T-helper 2 cell treated with Interferon-gamma antibody and Interleukin-4, amounts not matched to agents 5 μg/mL and 100 μg/mL, for 36 hours (primary cell): ENCODE measurements around the gene ACKR4.
"Not testable (repeated sequence)": the region's sequence is repeated elsewhere in the genome, so short reads cannot be mapped to it uniquely, and the experiment has no call there.

ENCODE experiments used
- DNase-seq: peaks from one replicate; pipeline ENCODE4 v3.0.0; 2021; ENCODE audit warnings: low spot score
- H3K27ac Mint-ChIP-seq: one replicate; pipeline ENCODE4 v1.8.0; 2021; ENCODE audit warnings: mild to moderate bottlenecking, mixed read lengths
- H3K27me3 Mint-ChIP-seq: one replicate; pipeline ENCODE4 v1.8.0; 2021; ENCODE audit warnings: low read depth, mixed read lengths
- H3K36me3 Mint-ChIP-seq: one replicate; pipeline ENCODE4 v1.8.0; 2021; ENCODE audit warnings: low read depth, mixed read lengths
- H3K4me1 Mint-ChIP-seq: one replicate; pipeline ENCODE4 v1.8.0; 2021; ENCODE audit warnings: low read depth, mixed read lengths
- H3K4me3 Mint-ChIP-seq: one replicate; pipeline ENCODE4 v1.8.0; 2022; ENCODE audit warnings: mild to moderate bottlenecking, moderate library complexity, mixed read lengths
- H3K9me3 Mint-ChIP-seq: one replicate; pipeline ENCODE4 v1.8.0; 2021; ENCODE audit warnings: mixed read lengths

ACKR4 gene

DNA sequence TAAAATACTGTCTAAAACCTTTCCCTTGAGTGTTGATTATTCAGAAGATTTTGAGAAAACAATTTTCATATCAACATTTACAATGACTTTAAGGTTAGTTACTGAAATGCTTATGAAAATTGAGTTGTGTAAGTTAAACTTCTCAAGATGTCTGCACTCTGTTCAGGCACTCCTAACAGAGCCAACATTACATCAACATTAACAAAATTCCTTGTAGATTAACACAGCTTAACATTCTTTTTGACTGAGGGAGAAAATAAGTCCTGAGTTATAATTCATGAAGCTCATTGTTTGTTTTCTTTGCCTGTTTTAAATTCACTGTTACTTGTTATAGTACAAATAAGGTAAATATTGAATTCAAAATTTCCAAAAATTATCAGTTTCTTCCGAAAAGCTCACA is 9.0 kb downstream of the ACKR4 start:
- no peak overlapping the region for H3K27ac Mint-ChIP-seq
- no peak overlapping the region for H3K4me3 Mint-ChIP-seq
- H3K9me3 Mint-ChIP-seq: peaks cover 5% of the 10 kb centered on the region
- no peaks in the 10 kb centered on the region for H3K4me1 Mint-ChIP-seq
- DNase-seq: no peak
- H3K36me3 Mint-ChIP-seq: peaks cover 5% of the 10 kb centered on the region
- H3K27me3 Mint-ChIP-seq: no peaks in the 10 kb centered on the region

GRCh38 chr3:132606620-132607019 is 9.6 kb downstream of the ACKR4 start:
- not testable (repeated sequence) for H3K27me3 Mint-ChIP-seq, H3K9me3 Mint-ChIP-seq, H3K36me3 Mint-ChIP-seq, H3K27ac Mint-ChIP-seq, H3K4me1 Mint-ChIP-seq, H3K4me3 Mint-ChIP-seq, DNase-seq

GRCh38 chr3:132615301-132615700 is 18.2 kb downstream of the ACKR4 start:
- not testable (repeated sequence) for H3K27ac Mint-ChIP-seq, H3K4me1 Mint-ChIP-seq, H3K9me3 Mint-ChIP-seq, H3K27me3 Mint-ChIP-seq, DNase-seq, H3K4me3 Mint-ChIP-seq
- H3K36me3 Mint-ChIP-seq: peaks cover 26% of the 10 kb centered on the region

- H3K4me3 Mint-ChIP-seq: no peak overlapping the region
- no peaks in the 10 kb centered on the region for H3K27me3 Mint-ChIP-seq
- H3K4me1 Mint-ChIP-seq: no peaks in the 10 kb centered on the region
- DNase-seq: no peak
- no peak overlapping the region for H3K27ac Mint-ChIP-seq
- peaks cover 28% of the 10 kb centered on the region for H3K36me3 Mint-ChIP-seq
- H3K9me3 Mint-ChIP-seq: peaks cover 7% of the 10 kb centered on the region
Measured at GRCh38 chr3:132615881-132616280, 18.8 kb downstream of the ACKR4 start.

GRCh38 chr3:132616780-132617179 is 19.7 kb downstream of the ACKR4 start:
- Mint-ChIP-seq H3K4me3 (no peak overlapping the region), H3K4me1 (peaks cover 2% of the 10 kb centered on the region), H3K9me3 (peaks cover 7% of the 10 kb centered on the region), H3K36me3 (peaks cover 33% of the 10 kb centered on the region), H3K27ac (no peak overlapping the region), H3K27me3 (no peaks in the 10 kb centered on the region)
- DNase-seq: no peak

GRCh38 chr3:132622148-132622547 is 25.1 kb downstream of the ACKR4 start:
- H3K4me1 Mint-ChIP-seq: peaks cover 2% of the 10 kb centered on the region
- H3K36me3 Mint-ChIP-seq: peaks cover 16% of the 10 kb centered on the region

DNA sequence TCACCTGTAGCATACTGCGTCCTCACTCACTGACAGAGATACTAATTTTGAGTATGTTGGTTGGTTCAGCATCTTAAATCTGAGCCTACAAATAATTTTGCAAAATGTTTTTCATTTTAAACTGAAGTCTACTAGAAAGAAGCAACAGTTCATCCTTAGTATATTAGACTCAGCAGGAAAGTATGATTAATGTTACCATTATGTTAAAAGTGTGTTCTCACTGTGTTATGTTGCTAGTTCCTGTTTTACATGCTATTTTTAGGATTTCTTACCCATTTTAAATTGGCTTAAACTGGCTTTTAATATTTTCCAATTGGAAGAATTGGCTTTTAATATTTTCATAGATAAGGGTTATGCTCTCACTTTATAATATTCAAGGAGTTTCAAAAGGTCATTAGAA is 25.7 kb downstream of the ACKR4 start:
- H3K9me3 Mint-ChIP-seq: no peaks in the 10 kb centered on the region
- DNase-seq: no peak
- no peak overlapping the region for H3K27ac Mint-ChIP-seq
- H3K36me3 Mint-ChIP-seq: peaks cover 13% of the 10 kb centered on the region
- H3K4me1 Mint-ChIP-seq: peaks cover 2% of the 10 kb centered on the region
- no peaks in the 10 kb centered on the region for H3K27me3 Mint-ChIP-seq
- no peak overlapping the region for H3K4me3 Mint-ChIP-seq

More at GRCh38 chr3:132622148-132622547, 25.1 kb downstream of the ACKR4 start:
- H3K27ac Mint-ChIP-seq: no peak overlapping the region
- no peaks in the 10 kb centered on the region for H3K9me3 Mint-ChIP-seq
- DNase-seq: no peak
- no peaks in the 10 kb centered on the region for H3K27me3 Mint-ChIP-seq
- H3K4me3 Mint-ChIP-seq: no peak overlapping the region

- H3K4me1 Mint-ChIP-seq: peaks cover 2% of the 10 kb centered on the region
- DNase-seq: no peak
- no peaks in the 10 kb centered on the region for H3K9me3 Mint-ChIP-seq
- H3K27ac Mint-ChIP-seq: no peak overlapping the region
- H3K27me3 Mint-ChIP-seq: no peaks in the 10 kb centered on the region
- peaks cover 12% of the 10 kb centered on the region for H3K36me3 Mint-ChIP-seq
- no peak overlapping the region for H3K4me3 Mint-ChIP-seq
Measured at GRCh38 chr3:132623646-132624045, 26.6 kb downstream of the ACKR4 start.

GRCh38 chr3:132624790-132625189 is 27.7 kb downstream of the ACKR4 start:
- H3K4me1 Mint-ChIP-seq: peaks cover 4% of the 10 kb centered on the region
- no peak overlapping the region for H3K4me3 Mint-ChIP-seq
- H3K27ac Mint-ChIP-seq: no peak overlapping the region
- no peaks in the 10 kb centered on the region for H3K27me3 Mint-ChIP-seq
- DNase-seq: no peak
- peaks cover 12% of the 10 kb centered on the region for H3K36me3 Mint-ChIP-seq
- H3K9me3 Mint-ChIP-seq: no peaks in the 10 kb centered on the region

DNA sequence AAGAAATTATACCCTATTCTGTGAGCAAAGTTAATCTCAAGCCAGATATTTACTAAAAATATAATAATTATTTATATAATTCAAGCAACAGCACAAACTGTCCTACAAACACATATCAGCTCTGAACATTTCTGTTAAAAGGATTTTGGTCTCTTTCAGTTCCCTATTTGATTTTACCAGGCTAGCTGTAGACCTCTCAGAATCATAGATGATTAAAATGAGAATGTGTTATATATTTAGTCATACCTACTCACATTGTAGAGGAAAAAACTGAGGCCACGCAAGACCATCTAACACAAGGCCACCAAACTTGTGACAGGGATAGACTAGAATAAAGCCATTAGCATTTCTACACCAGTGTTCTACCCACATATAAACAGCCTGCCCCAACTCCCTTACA is 28.5 kb downstream of the ACKR4 start:
- H3K36me3 Mint-ChIP-seq: peaks cover 12% of the 10 kb centered on the region

DNA sequence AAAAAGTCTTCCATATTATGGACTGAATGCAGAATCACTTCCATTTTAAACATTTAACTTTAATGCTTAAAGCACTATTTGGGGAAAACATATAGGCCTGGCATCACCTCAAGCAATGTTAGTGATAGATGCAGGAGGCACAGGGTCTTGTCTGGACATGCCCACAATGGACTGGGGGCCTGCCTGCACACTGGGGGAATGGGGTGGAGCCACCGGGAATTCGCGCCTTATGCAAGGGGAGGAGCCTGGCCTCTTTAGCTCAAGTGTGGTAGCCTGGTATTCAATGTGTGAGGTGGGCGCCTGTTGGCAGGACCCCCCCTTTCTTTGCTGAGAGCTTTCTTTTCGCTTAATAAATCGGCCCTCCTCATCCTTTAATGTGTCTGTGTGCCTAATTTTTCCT is 29.9 kb downstream of the ACKR4 start:
- H3K4me3 Mint-ChIP-seq: no peak overlapping the region
- H3K36me3 Mint-ChIP-seq: peaks cover 5% of the 10 kb centered on the region
- H3K9me3 Mint-ChIP-seq: no peaks in the 10 kb centered on the region
- H3K27ac Mint-ChIP-seq: no peak overlapping the region
- peaks cover 6% of the 10 kb centered on the region for H3K4me1 Mint-ChIP-seq
- H3K27me3 Mint-ChIP-seq: no peaks in the 10 kb centered on the region
- no peak for DNase-seq

More for the DNA sequence above, 28.5 kb downstream of the ACKR4 start:
- H3K27me3 Mint-ChIP-seq: no peaks in the 10 kb centered on the region
- no peak overlapping the region for H3K4me3 Mint-ChIP-seq
- no peaks in the 10 kb centered on the region for H3K9me3 Mint-ChIP-seq
- DNase-seq: no peak
- H3K4me1 Mint-ChIP-seq: peaks cover 7% of the 10 kb centered on the region
- no peak overlapping the region for H3K27ac Mint-ChIP-seq

DNA sequence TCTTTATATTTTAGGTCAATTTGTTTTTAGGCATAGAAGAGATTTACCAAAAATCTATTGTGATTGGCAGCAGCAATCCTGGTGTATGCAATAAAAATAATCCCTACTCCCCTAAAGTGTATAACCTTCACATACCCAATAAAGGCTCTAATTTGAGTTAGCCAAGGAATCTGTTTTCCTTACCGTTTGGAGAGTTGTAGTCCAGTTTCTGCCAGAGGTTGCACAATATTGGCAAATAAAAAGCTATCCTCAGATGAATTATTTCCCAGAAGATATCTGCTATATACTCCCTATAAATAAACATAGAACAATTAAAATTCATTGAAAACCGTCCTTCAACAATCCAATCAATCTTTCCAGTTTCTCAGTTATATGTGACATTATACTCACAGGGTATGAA is 31.1 kb downstream of the ACKR4 start:
- no peaks in the 10 kb centered on the region for H3K27me3 Mint-ChIP-seq
- peaks cover 5% of the 10 kb centered on the region for H3K36me3 Mint-ChIP-seq
- no peak overlapping the region for H3K4me3 Mint-ChIP-seq
- H3K9me3 Mint-ChIP-seq: no peaks in the 10 kb centered on the region
- H3K27ac Mint-ChIP-seq: no peak overlapping the region
- DNase-seq: no peak
- peaks cover 6% of the 10 kb centered on the region for H3K4me1 Mint-ChIP-seq

GRCh38 chr3:132629928-132630327 is 32.9 kb downstream of the ACKR4 start:
- no peak overlapping the region for H3K4me3 Mint-ChIP-seq
- H3K27ac Mint-ChIP-seq: no peak overlapping the region
- DNase-seq: no peak
- H3K4me1 Mint-ChIP-seq: peaks cover 6% of the 10 kb centered on the region
- no peaks in the 10 kb centered on the region for H3K9me3 Mint-ChIP-seq
- peaks cover 5% of the 10 kb centered on the region for H3K36me3 Mint-ChIP-seq
- H3K27me3 Mint-ChIP-seq: no peaks in the 10 kb centered on the region

GRCh38 chr3:132630612-132631011 is 33.5 kb downstream of the ACKR4 start:
- H3K27ac Mint-ChIP-seq: no peak overlapping the region
- peaks cover 6% of the 10 kb centered on the region for H3K4me1 Mint-ChIP-seq
- H3K27me3 Mint-ChIP-seq: no peaks in the 10 kb centered on the region
- DNase-seq: no peak
- H3K9me3 Mint-ChIP-seq: no peaks in the 10 kb centered on the region
- H3K4me3 Mint-ChIP-seq: no peak overlapping the region
- peaks cover 5% of the 10 kb centered on the region for H3K36me3 Mint-ChIP-seq

DNA sequence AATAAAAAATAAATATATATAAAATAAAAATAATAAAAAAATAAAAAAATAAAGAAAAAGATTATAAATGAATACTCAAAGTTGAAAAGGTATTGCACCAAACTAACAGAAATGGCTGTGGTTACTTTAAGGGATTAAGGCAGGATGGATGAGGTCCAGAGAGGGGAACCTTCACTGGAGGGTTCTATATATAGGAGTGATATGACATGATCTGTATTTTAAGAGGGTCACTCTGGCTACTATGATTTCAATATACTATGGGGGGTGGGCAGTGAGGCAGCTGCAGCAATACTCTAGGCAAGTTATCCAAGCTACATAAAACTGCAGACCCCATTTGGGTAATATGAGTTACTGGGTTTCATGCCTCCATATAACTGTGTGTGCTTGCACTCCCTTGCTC is 38.0 kb downstream of the ACKR4 start:
- H3K4me1 Mint-ChIP-seq: peaks cover 1% of the 10 kb centered on the region
- no peaks in the 10 kb centered on the region for H3K27me3 Mint-ChIP-seq
- peaks cover 11% of the 10 kb centered on the region for H3K36me3 Mint-ChIP-seq
- H3K9me3 Mint-ChIP-seq: no peaks in the 10 kb centered on the region
- no peak overlapping the region for H3K27ac Mint-ChIP-seq
- H3K4me3 Mint-ChIP-seq: no peak overlapping the region
- DNase-seq: no peak
